ENCODE results near the gene TINCR. TPM values are rescaled to one million over a fixed set of nuclear protein-coding genes. Genes with fewer than 3 reads are reported as not detected.

Gene TINCR
- total RNA-seq, 1 donor from 2014 or later = not detected

Small RNA genes within 50 kb of the gene (small RNA-seq; reads per million reads assigned to genes)
- not detected for gene SNRPEP4

Other genes with a start within 250 kb of the TINCR start
- 79.9 TPM for gene PTPRS, start 227.1 kb downstream of the TINCR start, total RNA-seq
- not detected for gene ZNRF4, start 112.5 kb downstream of the TINCR start, total RNA-seq
- gene SAFB2, start 54.8 kb upstream of the TINCR start, total RNA-seq = 23.5 TPM
- 61.1 TPM for gene SAFB, start 55.1 kb upstream of the TINCR start, total RNA-seq
- gene MICOS13, start 112.6 kb upstream of the TINCR start, total RNA-seq = 43.3 TPM
- 4.7 TPM for gene HSD11B1L, start 113.1 kb upstream of the TINCR start, total RNA-seq
- 634 TPM for gene RPL36, start 122.3 kb upstream of the TINCR start, total RNA-seq
- gene LONP1, start 152.2 kb upstream of the TINCR start, total RNA-seq = 37.1 TPM
- not detected for gene CATSPERD, start 152.7 kb upstream of the TINCR start, total RNA-seq
- not detected for gene PRR22, start 216.8 kb upstream of the TINCR start, total RNA-seq
- gene DUS3L, start 223.2 kb upstream of the TINCR start, total RNA-seq = 15.7 TPM
- gene NRTN, start 237.1 kb upstream of the TINCR start, total RNA-seq = not detected

Measured in skeletal muscle tissue (tissue), 2 donors.